ENCODE measurements around the gene CTPS1.

DNA sequence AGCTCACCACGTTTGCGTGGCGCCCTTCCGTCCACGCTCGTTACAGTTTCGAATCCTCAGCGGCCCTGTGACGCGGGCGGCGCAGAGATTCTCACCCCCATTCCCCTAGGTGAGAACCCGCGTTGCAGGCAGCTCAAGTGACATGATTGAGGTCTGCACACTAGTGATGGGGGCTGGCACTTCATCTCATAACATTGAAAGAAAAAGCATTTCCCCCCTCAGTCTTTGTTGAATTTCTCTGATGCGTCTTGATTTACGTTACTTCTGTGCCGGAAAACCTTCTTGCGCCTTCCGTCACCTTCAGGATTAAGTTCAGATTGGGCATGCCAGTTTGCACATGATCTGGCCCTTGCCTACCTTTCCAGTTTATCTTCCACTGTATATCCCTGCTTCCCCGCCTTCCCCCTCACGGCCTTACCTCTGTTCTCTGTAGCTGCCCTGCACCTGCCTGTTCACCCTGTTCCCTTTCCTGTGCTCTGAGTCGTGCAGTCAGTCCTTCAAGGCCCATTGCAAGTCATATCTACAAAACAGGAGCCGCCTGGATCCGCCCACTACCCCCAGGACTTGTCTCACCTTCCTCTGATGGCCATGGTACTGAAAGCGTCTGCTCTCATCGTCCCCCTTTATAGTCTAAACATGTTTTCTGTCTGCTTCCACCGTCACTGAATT is 1.1 kb downstream of the CTPS1 start:
- no peak for TF ChIP-seq ZNF8 (CRISPR knock-in tag; IDR thresholded peaks at IDR 0.05)
- TF ChIP-seq ZC3H10 (CRISPR knock-in tag; IDR thresholded peaks at IDR 0.05) = no peak
- TF ChIP-seq ZFP3 (CRISPR knock-in tag; IDR thresholded peaks at IDR 0.05) = no peak
- no peak for TF ChIP-seq ZNF565 (CRISPR knock-in tag; conservative IDR thresholded peaks at IDR 0.05; ENCODE audit: low read depth)
- TF ChIP-seq CSDC2 (CRISPR knock-in tag; IDR thresholded peaks at IDR 0.05) = no peak

Measured in SK-N-SH treated with all-trans-retinoic acid at 6 μM for 48 hours (cell line).